Liver (tissue), 3 donors: ENCODE data around the gene OSGIN1.

ENCODE experiments used
- JUND ChIP-seq, 2 donors: IDR thresholded peaks; 2 replicates each; pipeline ENCODE4 v1.6.1; 2016; ENCODE audit warnings: antibody characterized with exemption in 2 of 2
- YY1 ChIP-seq: IDR thresholded peaks from 2 replicates; pipeline ENCODE4 v1.6.1; 2016; ENCODE audit warnings: antibody characterized with exemption, mild to moderate bottlenecking
- TF ChIP-seq, protein P1 (sequence below): fragments of 150-350 bp; IDR thresholded peaks from 2 replicates; pipeline ENCODE4 v1.5.1; 2017; ENCODE audit warnings: improper control_type of control experiment, low read depth, low read length; ENCODE audit not compliant: missing input control
- donor health status: healthy.
- donor health status: healthy.

DNA sequence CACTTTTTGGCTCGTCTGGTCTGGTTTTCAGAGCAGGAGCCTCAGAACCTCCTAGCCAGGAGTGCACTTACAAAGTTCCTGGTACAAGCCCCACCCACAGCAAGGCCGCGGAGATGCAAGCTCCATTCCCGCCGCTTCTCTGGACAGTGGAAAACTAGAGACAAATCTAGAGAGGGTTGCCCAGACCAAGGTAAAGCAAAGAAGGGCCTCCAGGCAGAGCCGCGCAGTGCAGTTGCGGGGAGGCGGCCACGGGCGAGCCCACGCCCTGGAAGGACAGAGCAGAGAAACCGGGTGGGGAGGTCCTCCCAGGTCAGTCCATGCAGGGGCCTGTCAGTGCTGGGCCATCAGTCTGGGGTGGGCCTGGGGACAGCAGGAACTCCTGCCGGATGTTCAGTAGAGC is 11.0 kb upstream of the OSGIN1 start:
- TF ChIP-seq JUND (IDR thresholded peaks at IDR 0.05) (no peak), YY1 (no peak)
- TF ChIP-seq, protein P1, sequence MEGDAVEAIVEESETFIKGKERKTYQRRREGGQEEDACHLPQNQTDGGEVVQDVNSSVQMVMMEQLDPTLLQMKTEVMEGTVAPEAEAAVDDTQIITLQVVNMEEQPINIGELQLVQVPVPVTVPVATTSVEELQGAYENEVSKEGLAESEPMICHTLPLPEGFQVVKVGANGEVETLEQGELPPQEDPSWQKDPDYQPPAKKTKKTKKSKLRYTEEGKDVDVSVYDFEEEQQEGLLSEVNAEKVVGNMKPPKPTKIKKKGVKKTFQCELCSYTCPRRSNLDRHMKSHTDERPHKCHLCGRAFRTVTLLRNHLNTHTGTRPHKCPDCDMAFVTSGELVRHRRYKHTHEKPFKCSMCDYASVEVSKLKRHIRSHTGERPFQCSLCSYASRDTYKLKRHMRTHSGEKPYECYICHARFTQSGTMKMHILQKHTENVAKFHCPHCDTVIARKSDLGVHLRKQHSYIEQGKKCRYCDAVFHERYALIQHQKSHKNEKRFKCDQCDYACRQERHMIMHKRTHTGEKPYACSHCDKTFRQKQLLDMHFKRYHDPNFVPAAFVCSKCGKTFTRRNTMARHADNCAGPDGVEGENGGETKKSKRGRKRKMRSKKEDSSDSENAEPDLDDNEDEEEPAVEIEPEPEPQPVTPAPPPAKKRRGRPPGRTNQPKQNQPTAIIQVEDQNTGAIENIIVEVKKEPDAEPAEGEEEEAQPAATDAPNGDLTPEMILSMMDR = no peak
